Testis (tissue), 3 donors: ENCODE data around the gene HSPB8. TPM values are rescaled to one million over a fixed set of nuclear protein-coding genes. Genes with fewer than 3 reads are reported as not detected.

ENCODE experiments used
- DNase-seq: peaks from one replicate; pipeline ENCODE4 v3.0.0-alpha.2; 2019
- H3K27ac ChIP-seq, 2 donors: fragments of 200-600 bp; sonication (generic); one replicate each; pipeline ENCODE4 v1.5.1; 2019
- H3K27me3 ChIP-seq: fragments of 200-600 bp; sonication (generic); one replicate; pipeline ENCODE4 v1.5.1; 2019
- H3K36me3 ChIP-seq: fragments of 200-600 bp; sonication (generic); one replicate; pipeline ENCODE4 v1.5.1; 2017; ENCODE audit warnings: low read depth; ENCODE audit errors: missing control alignments
- H3K4me1 ChIP-seq: fragments of 200-600 bp; sonication (generic); one replicate; pipeline ENCODE4 v1.5.1; 2019
- H3K4me3 ChIP-seq, 2 donors: fragments of 200-600 bp; sonication (generic); one replicate each; pipeline ENCODE4 v1.5.1; 2017 to 2019
- H3K9me3 ChIP-seq: fragments of 200-600 bp; sonication (generic); one replicate; pipeline ENCODE4 v1.5.1; 2017
- CTCF ChIP-seq, 3 experiments: fragments of 450-650 bp in 2 of 3; fragments of 200-600 bp in 1 of 3; sonication (generic) in 1 of 3; IDR thresholded peaks; one replicate each; pipeline ENCODE4 v1.5.1; 2016 to 2019; ENCODE audit warnings: antibody characterized with exemption in 3 of 3, mild to moderate bottlenecking in 2 of 3, moderate library complexity in 1 of 3
- POLR2A ChIP-seq: fragments of 450-650 bp; IDR thresholded peaks from one replicate; pipeline ENCODE4 v1.6.1; 2017; ENCODE audit warnings: antibody characterized with exemption, mild to moderate bottlenecking, moderate library complexity
- WGBS, 2 donors: methylation state at CpG; one replicate each; pipeline ENCODE4 v1.1.5; 2018; 5-methylcytosine and 5-hydroxymethylcytosine counted together
- intact Hi-C: fragments of 100-400 bp; cut with DNase I; formaldehyde crosslinking; loops from one replicate; pipeline ENCODE4 v1.15.1; 2023; ENCODE audit warnings: low total_unique reads
- polyA plus RNA-seq: library from polyadenylated mRNA; stranded (reverse); fragments of 350-450 nt; fragmentation: Illumina TruSeq; extraction: RNeasy Lipid Tissue Mini Kit (QIAGEN cat#74804); gene quantifications from one replicate; pipeline ENCODE4 v1.2.3, GENCODE V29; 2014; ENCODE audit warnings: low read depth, low replicate concordance; ENCODE audit not compliant: insufficient read depth
- total RNA-seq, 2 donors: library from RNA; depleted of rRNA; stranded (reverse); fragments of >200 nt; gene quantifications; one replicate each; pipeline ENCODE4 v1.2.3, GENCODE V29; 2016

The HSPB8 gene
- total and polyA plus RNA-seq, 3 donors from 2014 or later = 29.7 to 45.8 (median 36.2) TPM

GRCh38 chr12:119136811-119137410 lies 41.8 kb upstream of the HSPB8 start:
- WGBS, 2 donors = 66 to 74% methylated on average over 4 of the region's 4 CpGs
- H3K4me3 ChIP-seq = no peak overlapping the region
- no peak overlapping the region for H3K27ac ChIP-seq
- H3K27me3 ChIP-seq = no peaks in the 10 kb centered on the region
- intact Hi-C loops = no loop called here
- DNase-seq = no peak
- TF ChIP-seq CTCF (IDR thresholded peaks at IDR 0.05) (no peak), POLR2A (no peak)
- H3K4me1 ChIP-seq = no peaks in the 10 kb centered on the region
- H3K9me3 ChIP-seq = no peaks in the 10 kb centered on the region
- no peaks in the 10 kb centered on the region for H3K36me3 ChIP-seq

GRCh38 chr12:119139448-119139847 lies 39.3 kb upstream of the HSPB8 start:
- H3K36me3 ChIP-seq = no peaks in the 10 kb centered on the region
- H3K4me1 ChIP-seq = no peaks in the 10 kb centered on the region
- H3K27me3 ChIP-seq = no peaks in the 10 kb centered on the region
- 73 to 81% methylated on average over 2 of the region's 2 CpGs for WGBS, 2 donors
- H3K9me3 ChIP-seq = no peaks in the 10 kb centered on the region
- H3K4me3 ChIP-seq = no peak overlapping the region
- no peak for TF ChIP-seq POLR2A
- TF ChIP-seq CTCF (IDR thresholded peaks at IDR 0.05) = no peak
- H3K27ac ChIP-seq = no peak overlapping the region
- no peak for DNase-seq
- intact Hi-C loops = no loop called here

GRCh38 chr12:119145367-119145766 lies 33.4 kb upstream of the HSPB8 start:
- no peak for DNase-seq
- Histone ChIP-seq H3K4me1 (no peaks in the 10 kb centered on the region), H3K36me3 (no peaks in the 10 kb centered on the region), H3K4me3 (no peak overlapping the region), H3K27me3 (no peaks in the 10 kb centered on the region), H3K9me3 (no peaks in the 10 kb centered on the region), H3K27ac (no peak overlapping the region)
- intact Hi-C loops = no loop called here
- WGBS, 2 donors = 64 to 68% methylated on average over 13 of the region's 13 CpGs
- TF ChIP-seq CTCF (IDR thresholded peaks at IDR 0.05) = no peak
- no peak for TF ChIP-seq POLR2A

- no peak for TF ChIP-seq POLR2A
- TF ChIP-seq CTCF (IDR thresholded peaks at IDR 0.05) = no peak
- Histone ChIP-seq H3K27ac (no peak overlapping the region), H3K36me3 (no peaks in the 10 kb centered on the region), H3K27me3 (no peaks in the 10 kb centered on the region), H3K9me3 (no peaks in the 10 kb centered on the region), H3K4me1 (no peaks in the 10 kb centered on the region), H3K4me3 (no peak overlapping the region)
- 50 to 64% methylated on average over 2 of the region's 2 CpGs for WGBS, 2 donors
- intact Hi-C loops = no loop called here
- DNase-seq = peak; percentile 20
Measured at GRCh38 chr12:119147847-119148448, 30.8 kb upstream of the HSPB8 start.

- no peaks in the 10 kb centered on the region for H3K36me3 ChIP-seq
- H3K9me3 ChIP-seq = no peaks in the 10 kb centered on the region
- DNase-seq = no peak
- intact Hi-C loops = no loop called here
- H3K4me3 ChIP-seq = no peak overlapping the region
- H3K27ac ChIP-seq = no peak overlapping the region
- 90 to 94% methylated on average over 7 of the region's 7 CpGs for WGBS, 2 donors
- no peak for TF ChIP-seq POLR2A
- H3K4me1 ChIP-seq = no peaks in the 10 kb centered on the region
- H3K27me3 ChIP-seq = no peaks in the 10 kb centered on the region
Measured at GRCh38 chr12:119149270-119149669, 29.5 kb upstream of the HSPB8 start.
